Upper lobe of left lung (tissue), 4 donors: ENCODE results near the gene SLX4IP.

ENCODE experiments used
- POLR2A ChIP-seq, 4 donors: fragments of 450-650 bp; IDR thresholded peaks; one replicate each; pipeline ENCODE4 v1.5.1; 2016 to 2017; ENCODE audit warnings: antibody characterized with exemption in 4 of 4, mild to moderate bottlenecking in 2 of 4
- TF ChIP-seq, protein P1 (sequence below), 6 experiments: fragments of 450-650 bp in 4 of 6; fragments of 200-600 bp in 2 of 6; sonication (generic) in 2 of 6; IDR thresholded peaks; one replicate each; pipeline ENCODE4 v1.5.1; 2016 to 2019; ENCODE audit warnings: antibody characterized with exemption in 6 of 6

- TF ChIP-seq, protein P1, sequence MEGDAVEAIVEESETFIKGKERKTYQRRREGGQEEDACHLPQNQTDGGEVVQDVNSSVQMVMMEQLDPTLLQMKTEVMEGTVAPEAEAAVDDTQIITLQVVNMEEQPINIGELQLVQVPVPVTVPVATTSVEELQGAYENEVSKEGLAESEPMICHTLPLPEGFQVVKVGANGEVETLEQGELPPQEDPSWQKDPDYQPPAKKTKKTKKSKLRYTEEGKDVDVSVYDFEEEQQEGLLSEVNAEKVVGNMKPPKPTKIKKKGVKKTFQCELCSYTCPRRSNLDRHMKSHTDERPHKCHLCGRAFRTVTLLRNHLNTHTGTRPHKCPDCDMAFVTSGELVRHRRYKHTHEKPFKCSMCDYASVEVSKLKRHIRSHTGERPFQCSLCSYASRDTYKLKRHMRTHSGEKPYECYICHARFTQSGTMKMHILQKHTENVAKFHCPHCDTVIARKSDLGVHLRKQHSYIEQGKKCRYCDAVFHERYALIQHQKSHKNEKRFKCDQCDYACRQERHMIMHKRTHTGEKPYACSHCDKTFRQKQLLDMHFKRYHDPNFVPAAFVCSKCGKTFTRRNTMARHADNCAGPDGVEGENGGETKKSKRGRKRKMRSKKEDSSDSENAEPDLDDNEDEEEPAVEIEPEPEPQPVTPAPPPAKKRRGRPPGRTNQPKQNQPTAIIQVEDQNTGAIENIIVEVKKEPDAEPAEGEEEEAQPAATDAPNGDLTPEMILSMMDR (IDR thresholded peaks at IDR 0.05) = no peak
- no peak for TF ChIP-seq POLR2A (IDR thresholded peaks at IDR 0.05)
Observed at GRCh38 chr20:10492844-10493243, 57.7 kb downstream of the SLX4IP start.
